GM06990 (cell line): ENCODE data around the gene KNOP1.

Experiments used
- DNase-seq: peaks from one replicate; pipeline ENCODE4 v3.0.0-alpha.2; 2011; ENCODE audit not compliant: insufficient read length; ENCODE audit errors: extremely low read depth
- H3K27me3 ChIP-seq: replicated peaks from 2 replicates; pipeline ENCODE4 v1.6.0; 2011; ENCODE audit warnings: low read length; ENCODE audit not compliant: control insufficient read depth, insufficient read depth
- H3K36me3 ChIP-seq: 2 replicates; pipeline ENCODE4 v1.5.1; 2011; ENCODE audit warnings: low read length; ENCODE audit not compliant: control insufficient read depth, insufficient read depth
- H3K4me3 ChIP-seq: replicated peaks from 2 replicates; pipeline ENCODE4 v1.5.1; 2011; ENCODE audit warnings: low read depth, mild to moderate bottlenecking, control low read depth, low read length
- TF ChIP-seq, protein P1 (sequence below): IDR thresholded peaks from 2 replicates; pipeline ENCODE4 v1.5.1; 2011; ENCODE audit warnings: low read length, control low read depth, mild to moderate bottlenecking, inconsistent platforms; ENCODE audit not compliant: insufficient read depth, poor library complexity, severe bottlenecking

Gene KNOP1

GRCh38 chr16:19691161-19691711 is 26.8 kb downstream of the KNOP1 start:
- no peak for DNase-seq
- TF ChIP-seq, protein P1, sequence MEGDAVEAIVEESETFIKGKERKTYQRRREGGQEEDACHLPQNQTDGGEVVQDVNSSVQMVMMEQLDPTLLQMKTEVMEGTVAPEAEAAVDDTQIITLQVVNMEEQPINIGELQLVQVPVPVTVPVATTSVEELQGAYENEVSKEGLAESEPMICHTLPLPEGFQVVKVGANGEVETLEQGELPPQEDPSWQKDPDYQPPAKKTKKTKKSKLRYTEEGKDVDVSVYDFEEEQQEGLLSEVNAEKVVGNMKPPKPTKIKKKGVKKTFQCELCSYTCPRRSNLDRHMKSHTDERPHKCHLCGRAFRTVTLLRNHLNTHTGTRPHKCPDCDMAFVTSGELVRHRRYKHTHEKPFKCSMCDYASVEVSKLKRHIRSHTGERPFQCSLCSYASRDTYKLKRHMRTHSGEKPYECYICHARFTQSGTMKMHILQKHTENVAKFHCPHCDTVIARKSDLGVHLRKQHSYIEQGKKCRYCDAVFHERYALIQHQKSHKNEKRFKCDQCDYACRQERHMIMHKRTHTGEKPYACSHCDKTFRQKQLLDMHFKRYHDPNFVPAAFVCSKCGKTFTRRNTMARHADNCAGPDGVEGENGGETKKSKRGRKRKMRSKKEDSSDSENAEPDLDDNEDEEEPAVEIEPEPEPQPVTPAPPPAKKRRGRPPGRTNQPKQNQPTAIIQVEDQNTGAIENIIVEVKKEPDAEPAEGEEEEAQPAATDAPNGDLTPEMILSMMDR: no peak
- no peak overlapping the region for H3K4me3 ChIP-seq
- H3K36me3 ChIP-seq: peaks cover 9% of the 10 kb centered on the region
- no peaks in the 10 kb centered on the region for H3K27me3 ChIP-seq

GRCh38 chr16:19690196-19690595 is 27.8 kb downstream of the KNOP1 start:
- no peak overlapping the region for H3K4me3 ChIP-seq
- TF ChIP-seq, protein P1: no peak
- no peak for DNase-seq
- H3K36me3 ChIP-seq: peaks cover 12% of the 10 kb centered on the region
- no peaks in the 10 kb centered on the region for H3K27me3 ChIP-seq

DNA sequence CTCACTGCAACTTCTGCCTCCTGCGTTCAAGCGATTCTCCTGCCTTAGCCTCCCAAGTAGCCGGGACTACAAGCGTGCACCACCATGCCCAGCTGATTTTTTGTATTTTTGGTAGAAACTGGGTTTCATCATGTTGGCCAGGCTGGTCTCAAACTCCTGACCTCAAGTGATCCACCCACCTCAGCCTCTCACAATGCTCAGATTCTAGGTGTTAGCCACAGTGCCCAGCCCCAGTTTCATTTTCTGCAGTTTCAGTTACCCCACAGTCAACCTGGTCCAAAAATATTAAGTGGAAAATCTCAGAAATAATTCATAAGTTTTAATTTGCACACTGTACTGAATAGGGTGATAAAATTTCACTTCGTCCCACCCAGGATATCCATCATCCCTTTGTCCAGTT is 28.7 kb downstream of the KNOP1 start:
- TF ChIP-seq, protein P1: no peak
- Histone ChIP-seq H3K36me3 (peaks cover 13% of the 10 kb centered on the region), H3K4me3 (no peak overlapping the region), H3K27me3 (no peaks in the 10 kb centered on the region)
- no peak for DNase-seq

- no peaks in the 10 kb centered on the region for H3K27me3 ChIP-seq
- no peak for DNase-seq
- TF ChIP-seq, protein P1: no peak
- H3K4me3 ChIP-seq: no peak overlapping the region
- peaks cover 17% of the 10 kb centered on the region for H3K36me3 ChIP-seq
Observed at GRCh38 chr16:19688396-19689024, 29.5 kb downstream of the KNOP1 start.

GRCh38 chr16:19687279-19687678 is 30.7 kb downstream of the KNOP1 start:
- no peak overlapping the region for H3K4me3 ChIP-seq
- no peak for DNase-seq
- peaks cover 17% of the 10 kb centered on the region for H3K36me3 ChIP-seq
- no peaks in the 10 kb centered on the region for H3K27me3 ChIP-seq
- TF ChIP-seq, protein P1: no peak

DNA sequence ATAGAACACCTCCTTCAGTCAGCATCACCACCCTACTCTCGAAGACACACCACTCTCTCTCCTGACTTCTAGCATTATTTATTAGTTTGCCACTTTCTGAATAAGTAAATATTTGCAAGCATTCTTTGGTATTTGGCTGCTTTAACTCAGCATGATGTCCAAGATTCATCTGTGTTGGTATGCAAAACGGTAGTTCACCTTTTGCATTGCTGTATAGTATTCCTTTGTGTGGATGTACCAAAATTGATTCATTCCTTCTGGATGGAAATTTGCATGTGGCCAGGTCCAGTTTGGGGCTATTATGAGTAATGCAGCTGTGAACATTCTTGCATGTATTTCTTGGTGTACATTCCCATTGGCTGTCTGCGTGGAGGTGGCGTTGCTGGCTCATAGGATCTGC is 32.9 kb downstream of the KNOP1 start:
- H3K36me3 ChIP-seq: peaks cover 16% of the 10 kb centered on the region
- TF ChIP-seq, protein P1: no peak

More for the DNA sequence above, 32.9 kb downstream of the KNOP1 start:
- Histone ChIP-seq H3K4me3 (no peak overlapping the region), H3K27me3 (no peaks in the 10 kb centered on the region)
- DNase-seq: no peak
